Measurements from ENCODE around the gene CFAP45.

DNA sequence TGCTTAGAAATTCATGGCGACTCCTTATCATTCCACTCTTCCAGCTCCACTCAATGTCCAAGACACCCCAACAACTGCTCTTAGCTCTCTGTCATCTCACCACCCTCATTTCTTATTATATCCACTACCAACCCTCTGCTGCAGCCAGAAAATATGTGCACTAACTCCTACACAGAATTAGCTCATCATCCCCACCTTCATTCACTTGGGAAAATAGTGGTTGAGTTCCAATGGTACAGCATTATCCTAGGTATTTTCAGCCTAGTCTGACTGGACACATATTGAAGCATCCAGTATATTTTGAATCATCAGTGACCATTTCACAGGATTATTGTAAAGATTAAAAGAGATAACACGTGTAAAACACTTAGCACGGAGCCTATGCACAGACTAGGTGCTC is 20.8 kb downstream of the CFAP45 start:
- TF ChIP-seq, protein P1, sequence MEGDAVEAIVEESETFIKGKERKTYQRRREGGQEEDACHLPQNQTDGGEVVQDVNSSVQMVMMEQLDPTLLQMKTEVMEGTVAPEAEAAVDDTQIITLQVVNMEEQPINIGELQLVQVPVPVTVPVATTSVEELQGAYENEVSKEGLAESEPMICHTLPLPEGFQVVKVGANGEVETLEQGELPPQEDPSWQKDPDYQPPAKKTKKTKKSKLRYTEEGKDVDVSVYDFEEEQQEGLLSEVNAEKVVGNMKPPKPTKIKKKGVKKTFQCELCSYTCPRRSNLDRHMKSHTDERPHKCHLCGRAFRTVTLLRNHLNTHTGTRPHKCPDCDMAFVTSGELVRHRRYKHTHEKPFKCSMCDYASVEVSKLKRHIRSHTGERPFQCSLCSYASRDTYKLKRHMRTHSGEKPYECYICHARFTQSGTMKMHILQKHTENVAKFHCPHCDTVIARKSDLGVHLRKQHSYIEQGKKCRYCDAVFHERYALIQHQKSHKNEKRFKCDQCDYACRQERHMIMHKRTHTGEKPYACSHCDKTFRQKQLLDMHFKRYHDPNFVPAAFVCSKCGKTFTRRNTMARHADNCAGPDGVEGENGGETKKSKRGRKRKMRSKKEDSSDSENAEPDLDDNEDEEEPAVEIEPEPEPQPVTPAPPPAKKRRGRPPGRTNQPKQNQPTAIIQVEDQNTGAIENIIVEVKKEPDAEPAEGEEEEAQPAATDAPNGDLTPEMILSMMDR (IDR thresholded peaks at IDR 0.05) = no peak
- no peak for TF ChIP-seq POLR2A (IDR thresholded peaks at IDR 0.05)

Data from lower leg skin (tissue), 3 donors.